ENCODE data around the gene ITIH2. TPM values are rescaled to one million over a fixed set of nuclear protein-coding genes. Genes with fewer than 3 reads are reported as not detected.
A peak's percentile ranks its signal among the peaks of the same experiment; 100 is the strongest.
"Not testable (repeated sequence)": the region's sequence is repeated elsewhere in the genome, so short reads cannot be mapped to it uniquely, and the experiment has no call there.

Gene ITIH2, protein sequence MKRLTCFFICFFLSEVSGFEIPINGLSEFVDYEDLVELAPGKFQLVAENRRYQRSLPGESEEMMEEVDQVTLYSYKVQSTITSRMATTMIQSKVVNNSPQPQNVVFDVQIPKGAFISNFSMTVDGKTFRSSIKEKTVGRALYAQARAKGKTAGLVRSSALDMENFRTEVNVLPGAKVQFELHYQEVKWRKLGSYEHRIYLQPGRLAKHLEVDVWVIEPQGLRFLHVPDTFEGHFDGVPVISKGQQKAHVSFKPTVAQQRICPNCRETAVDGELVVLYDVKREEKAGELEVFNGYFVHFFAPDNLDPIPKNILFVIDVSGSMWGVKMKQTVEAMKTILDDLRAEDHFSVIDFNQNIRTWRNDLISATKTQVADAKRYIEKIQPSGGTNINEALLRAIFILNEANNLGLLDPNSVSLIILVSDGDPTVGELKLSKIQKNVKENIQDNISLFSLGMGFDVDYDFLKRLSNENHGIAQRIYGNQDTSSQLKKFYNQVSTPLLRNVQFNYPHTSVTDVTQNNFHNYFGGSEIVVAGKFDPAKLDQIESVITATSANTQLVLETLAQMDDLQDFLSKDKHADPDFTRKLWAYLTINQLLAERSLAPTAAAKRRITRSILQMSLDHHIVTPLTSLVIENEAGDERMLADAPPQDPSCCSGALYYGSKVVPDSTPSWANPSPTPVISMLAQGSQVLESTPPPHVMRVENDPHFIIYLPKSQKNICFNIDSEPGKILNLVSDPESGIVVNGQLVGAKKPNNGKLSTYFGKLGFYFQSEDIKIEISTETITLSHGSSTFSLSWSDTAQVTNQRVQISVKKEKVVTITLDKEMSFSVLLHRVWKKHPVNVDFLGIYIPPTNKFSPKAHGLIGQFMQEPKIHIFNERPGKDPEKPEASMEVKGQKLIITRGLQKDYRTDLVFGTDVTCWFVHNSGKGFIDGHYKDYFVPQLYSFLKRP
- total RNA-seq = not detected
- polyA plus RNA-seq = not detected

- no peak for DNase-seq
- intact Hi-C loops (cut with DNase I) = no loop called here
Observed at GRCh38 chr10:7703140-7703539, at the start of gene ITIH2. ITIH2 (plus strand) TSS chr10:7703316; CDS start chr10:7703435, 119 bp downstream.

GRCh38 chr10:7657079-7657478 is 46.0 kb upstream of the ITIH2 start:
- DNase-seq; H3K27me3 ChIP-seq; intact Hi-C loops (cut with DNase I); H3K9me3 ChIP-seq: not testable (repeated sequence)
- H3K4me1 ChIP-seq = peaks cover 0 to 67% (median 50%) of the 10 kb centered on the region in 4 donors
- H3K27ac ChIP-seq = peak overlapping the region in 3 of 4 donors; percentile 73 to 94 (median 94)
- WGBS, 2 donors = 82 to 83% methylated on average over 11 of the region's 11 CpGs
- peak in 1 of 4 donors; percentile 19 for TF ChIP-seq POLR2AphosphoS5 (IDR thresholded peaks at IDR 0.05)
- H3K36me3 ChIP-seq = peaks cover 0 to 15% (median 0%) of the 10 kb centered on the region in 4 donors
- H3K4me3 ChIP-seq = peak overlapping the region in 1 of 4 donors; percentile 4

More at GRCh38 chr10:7703140-7703539, at the start of gene ITIH2:
- no peaks in the 10 kb centered on the region for H3K9me3 ChIP-seq
- no peaks in the 10 kb centered on the region for H3K27me3 ChIP-seq
- peak within 1 kb of the TSS in 1 of 4 donors; percentile 10 for H3K27ac ChIP-seq
- TF ChIP-seq POLR2A (IDR thresholded peaks at IDR 0.05) = no peak
- no peak for TF ChIP-seq CTCF (IDR thresholded peaks at IDR 0.05)
- no peak for TF ChIP-seq EP300 (IDR thresholded peaks at IDR 0.05)
- no peak for TF ChIP-seq POLR2AphosphoS5 (IDR thresholded peaks at IDR 0.05)
- peaks cover 0 to 13% (median under 1%) of the 10 kb centered on the region in 4 donors for H3K4me1 ChIP-seq
- 40 to 67% methylated on average over 4 of the region's 4 CpGs for WGBS, 2 donors
- no peaks in the 10 kb centered on the region for H3K36me3 ChIP-seq
- H3K4me3 ChIP-seq = no peak within 1 kb of the TSS

GRCh38 chr10:7657552-7657951 is 45.6 kb upstream of the ITIH2 start:
- 34 to 80% methylated on average over 2 of the region's 2 CpGs for WGBS, 2 donors
- Histone ChIP-seq H3K9me3 (no peaks in the 10 kb centered on the region), H3K36me3 (peaks cover 0 to 14% (median 0%) of the 10 kb centered on the region in 4 donors), H3K4me3 (peak overlapping the region in 1 of 4 donors; percentile 4), H3K27me3 (no peaks in the 10 kb centered on the region), H3K4me1 (peaks cover 0 to 72% (median 55%) of the 10 kb centered on the region in 4 donors), H3K27ac (peak overlapping the region in 3 of 4 donors; percentile 73 to 94 (median 94))
- TF ChIP-seq POLR2A (IDR thresholded peaks at IDR 0.05) (no peak), CTCF (IDR thresholded peaks at IDR 0.05) (no peak), EP300 (IDR thresholded peaks at IDR 0.05) (no peak), POLR2AphosphoS5 (IDR thresholded peaks at IDR 0.05) (no peak)
- no peak for DNase-seq
- intact Hi-C loops (cut with DNase I) = no loop called here

- DNase-seq = no peak
- H3K4me1 ChIP-seq = peaks cover 0 to 92% (median 74%) of the 10 kb centered on the region in 4 donors
- intact Hi-C loops (cut with DNase I) = no loop called here
- no peaks in the 10 kb centered on the region for H3K9me3 ChIP-seq
- 65 to 74% methylated on average over 4 of the region's 4 CpGs for WGBS, 2 donors
- TF ChIP-seq POLR2AphosphoS5 (IDR thresholded peaks at IDR 0.05) (no peak), CTCF (IDR thresholded peaks at IDR 0.05) (no peak), POLR2A (IDR thresholded peaks at IDR 0.05) (no peak), EP300 (IDR thresholded peaks at IDR 0.05) (no peak)
- no peaks in the 10 kb centered on the region for H3K27me3 ChIP-seq
- peaks cover 0 to 3% (median 0%) of the 10 kb centered on the region in 4 donors for H3K36me3 ChIP-seq
- no peak overlapping the region for H3K4me3 ChIP-seq
- H3K27ac ChIP-seq = peak overlapping the region; percentile 14 to 94 (median 84)
Observed at GRCh38 chr10:7659560-7659959, 43.6 kb upstream of the ITIH2 start.

Measured in sigmoid colon (tissue), 7 donors.